HepG2 (cell line): ENCODE measurements around the gene SLC45A1. TPM values are rescaled to one million over a fixed set of nuclear protein-coding genes. Genes with fewer than 3 reads are reported as not detected.

Source experiments
- ASH2L ChIP-seq: fragments of 300-600, 200-600 bp; sonication (generic); IDR thresholded peaks from 2 replicates; pipeline ENCODE4 v1.7.0; 2017; ENCODE audit warnings: low read depth, mild to moderate bottlenecking, moderate library complexity, mixed read lengths, low read length; ENCODE audit not compliant: insufficient read length
- BRCA1 ChIP-seq: sonication (generic); formaldehyde crosslinking; IDR thresholded peaks from 2 replicates; pipeline ENCODE4 v1.4.0; 2020; ENCODE audit warnings: missing genetic modification reagents
- CEBPG ChIP-seq: IDR thresholded peaks from 2 replicates; pipeline ENCODE4 v1.6.1; 2016
- CHCHD3 ChIP-seq: sonication (generic); formaldehyde crosslinking; IDR thresholded peaks from 2 replicates; pipeline ENCODE4 v1.8.0; 2022; ENCODE audit warnings: mild to moderate bottlenecking, missing genetic modification reagents, moderate library complexity
- DNMT3B ChIP-seq: conservative IDR thresholded peaks from 2 replicates; pipeline ENCODE4 v1.6.1; 2016; ENCODE audit warnings: missing biosample characterization, control low read depth
- HDAC2 ChIP-seq: sonication (generic); formaldehyde crosslinking; IDR thresholded peaks from 2 replicates; pipeline ENCODE4 v1.4.0; 2020; ENCODE audit warnings: missing genetic modification reagents
- HNF4G ChIP-seq, 2 experiments: sonication (generic) in 1 of 2; formaldehyde crosslinking in 1 of 2; IDR thresholded peaks; 2 replicates each; pipeline versions ENCODE4 v1.4.0 to v1.6.1; 2011 to 2020; ENCODE audit warnings: borderline replicate concordance in 2 of 2, low read depth in 2 of 2, mild to moderate bottlenecking in 2 of 2, low read length in 1 of 2, missing genetic modification reagents in 1 of 2, moderate library complexity in 1 of 2
- HOXA3 ChIP-seq: sonication (generic); formaldehyde crosslinking; IDR thresholded peaks from 2 replicates; pipeline ENCODE4 v1.5.0; 2020; ENCODE audit warnings: missing genetic modification reagents
- IRX3 ChIP-seq: sonication (generic); formaldehyde crosslinking; IDR thresholded peaks from 2 replicates; pipeline ENCODE4 v1.8.1; 2023; ENCODE audit warnings: mild to moderate bottlenecking, low read depth, missing genetic modification reagents, borderline replicate concordance
- KAT2B ChIP-seq: fragments of 150-350 bp; IDR thresholded peaks from 2 replicates; pipeline ENCODE4 v1.6.1; 2014; ENCODE audit warnings: low read depth, low read length, borderline replicate concordance
- KLF13 ChIP-seq: sonication (generic); formaldehyde crosslinking; IDR thresholded peaks from 2 replicates; pipeline ENCODE4 v1.4.0; 2020; ENCODE audit warnings: mild to moderate bottlenecking, missing genetic modification reagents
- KLF15 ChIP-seq: sonication (generic); formaldehyde crosslinking; IDR thresholded peaks from 2 replicates; pipeline ENCODE4 v1.8.1; 2023; ENCODE audit warnings: borderline replicate concordance, mild to moderate bottlenecking, inconsistent platforms, missing genetic modification reagents, mixed read lengths
- PITX1 ChIP-seq: sonication (generic); formaldehyde crosslinking; IDR thresholded peaks from 2 replicates; pipeline ENCODE4 v1.5.1; 2020; ENCODE audit warnings: mild to moderate bottlenecking, missing genetic modification reagents
- REL ChIP-seq: sonication (generic); formaldehyde crosslinking; conservative IDR thresholded peaks from 2 replicates; pipeline ENCODE4 v1.8.0; 2022; ENCODE audit warnings: mild to moderate bottlenecking, missing genetic modification reagents, moderate library complexity
- RXRB ChIP-seq: IDR thresholded peaks from 2 replicates; pipeline ENCODE4 v1.6.1; 2016; ENCODE audit warnings: borderline replicate concordance, missing genetic modification reagents, missing compliant biosample characterization
- SETDB1 ChIP-seq: sonication (generic); formaldehyde crosslinking; IDR thresholded peaks from 2 replicates; pipeline ENCODE4 v1.5.1; 2020; ENCODE audit warnings: missing genetic modification reagents, mild to moderate bottlenecking, borderline replicate concordance
- SIN3A ChIP-seq: IDR thresholded peaks from 2 replicates; pipeline ENCODE4 v1.6.1; 2011; ENCODE audit warnings: low read depth, mild to moderate bottlenecking, control low read depth, low read length, borderline replicate concordance
- SP1 ChIP-seq, 2 experiments: fragments of 450-650 bp in 1 of 2; sonication (generic) in 1 of 2; formaldehyde crosslinking in 1 of 2; IDR thresholded peaks; 2 replicates each; pipeline versions ENCODE4 v1.4.0 to v1.6.1; 2016 to 2020; ENCODE audit warnings: missing genetic modification reagents in 1 of 2
- STAG1 ChIP-seq: sonication (generic); formaldehyde crosslinking; IDR thresholded peaks from 2 replicates; pipeline ENCODE4 v1.4.0; 2020; ENCODE audit warnings: missing genetic modification reagents
- STAT5B ChIP-seq: sonication (generic); formaldehyde crosslinking; IDR thresholded peaks from 2 replicates; pipeline ENCODE4 v1.4.0; 2020; ENCODE audit warnings: missing genetic modification reagents
- ZEB1 ChIP-seq: IDR thresholded peaks from 2 replicates; pipeline ENCODE4 v1.6.1; 2012; ENCODE audit warnings: mild to moderate bottlenecking, low read depth, inconsistent platforms; ENCODE audit not compliant: insufficient replicate concordance
- ZFP36L2 ChIP-seq: sonication (generic); formaldehyde crosslinking; IDR thresholded peaks from 2 replicates; pipeline ENCODE4 v1.4.0; 2020; ENCODE audit warnings: missing genetic modification reagents
- ZNF205 ChIP-seq: IDR thresholded peaks from 2 replicates; pipeline ENCODE4 v1.6.1; 2018; ENCODE audit warnings: missing biosample characterization, missing genetic modification reagents
- ZNF263 ChIP-seq: sonication (generic); formaldehyde crosslinking; IDR thresholded peaks from 2 replicates; pipeline ENCODE4 v1.4.0; 2020; ENCODE audit warnings: missing genetic modification reagents
- ZNF547 ChIP-seq: sonication (generic); formaldehyde crosslinking; IDR thresholded peaks from 2 replicates; pipeline ENCODE4 v1.5.1; 2020; ENCODE audit warnings: mild to moderate bottlenecking, missing genetic modification reagents
- ZNF549 ChIP-seq: sonication (generic); formaldehyde crosslinking; IDR thresholded peaks from 2 replicates; pipeline ENCODE4 v1.5.0; 2020; ENCODE audit warnings: missing genetic modification reagents
- ZNF589 ChIP-seq: sonication (generic); formaldehyde crosslinking; conservative IDR thresholded peaks from 2 replicates; pipeline ENCODE4 v1.8.0; 2022; ENCODE audit warnings: mild to moderate bottlenecking, moderate library complexity, missing genetic modification reagents
- ZNF740 ChIP-seq: sonication (generic); formaldehyde crosslinking; IDR thresholded peaks from 2 replicates; pipeline ENCODE4 v1.4.0; 2020; ENCODE audit warnings: missing genetic modification reagents
- ZNF768 ChIP-seq: sonication (generic); formaldehyde crosslinking; IDR thresholded peaks from 2 replicates; pipeline ENCODE4 v1.4.0; 2020; ENCODE audit warnings: missing genetic modification reagents
- polyA plus RNA-seq, 8 experiments: library from polyadenylated mRNA; depleted of rRNA in 3 of 8; stranded (reverse) in 7 of 8; unstranded in 1 of 8; fragments of >200 nt; fragmentation: Illumina TruSeq in 4 of 8; extraction: Trizol in 4 of 8; gene quantifications; 2 replicates each; pipeline versions ENCODE4 v1.2.1 to v1.2.3, GENCODE V29; 2011 to 2016; ENCODE audit warnings: low read depth in 4 of 8, missing spikeins in 1 of 8, mixed read lengths in 1 of 8; ENCODE audit not compliant: insufficient read depth in 1 of 8
- total RNA-seq, 5 experiments: library from RNA; depleted of rRNA; stranded (reverse); fragments of >200 nt; fragmentation: Illumina TruSeq; extraction: Trizol; gene quantifications; 2 replicates each; pipeline ENCODE4 v1.2.3, GENCODE V29; 2016; ENCODE audit warnings: low read depth in 1 of 5
- TF ChIP-seq, protein P1 (sequence below): sonication (generic); formaldehyde crosslinking; IDR thresholded peaks from 2 replicates; pipeline ENCODE4 v1.5.0; 2020; ENCODE audit warnings: mild to moderate bottlenecking, missing genetic modification reagents

The SLC45A1 gene
- total and polyA plus RNA-seq, 2 of the 13 experiments (the other 11 are each of a cell fraction or from before 2014, with no cell fraction given), result not detected

GRCh38 chr1:8315573-8316475 is 2.1 kb upstream of the SLC45A1 start (continued):
- no peak; the same call in 1 of the 2 replicates for TF ChIP-seq ZNF263 (CRISPR knock-in tag)
- 0 out of 2 replicates have a peak, but pooled peaks have one; percentile 57 for TF ChIP-seq SETDB1 (CRISPR knock-in tag)
- peak; percentile 40; the same call in 1 of the 2 replicates for TF ChIP-seq HDAC2 (CRISPR knock-in tag)
- no peak for TF ChIP-seq KLF13 (CRISPR knock-in tag)
- no peak for TF ChIP-seq ZNF547 (CRISPR knock-in tag)
- peak; percentile 23; the same call in 1 of the 2 replicates for TF ChIP-seq ZNF205 (CRISPR knock-in tag)
- TF ChIP-seq ZNF549 (CRISPR knock-in tag), result peak; percentile 89; the same call in 1 of the 2 replicates
- 0 out of 2 replicates have a peak, but pooled peaks have one; percentile 37 for TF ChIP-seq RXRB (CRISPR knock-in tag)
- no peak for TF ChIP-seq KLF15 (CRISPR knock-in tag)
- no peak for TF ChIP-seq ASH2L
- no peak for TF ChIP-seq STAT5B
- no peak for TF ChIP-seq BRCA1 (CRISPR knock-in tag)
- TF ChIP-seq HOXA3, result peak; percentile 53; the same call in 1 of the 2 replicates
- peak; percentile 46; the same call in 1 of the 2 replicates for TF ChIP-seq PITX1 (CRISPR knock-in tag)
- no peak for TF ChIP-seq REL
- TF ChIP-seq IRX3 (CRISPR knock-in tag), result no peak
- no peak for TF ChIP-seq KAT2B
- no peak for TF ChIP-seq ZNF768
- TF ChIP-seq CHCHD3 (CRISPR knock-in tag), result no peak
- no peak for TF ChIP-seq SIN3A
- no peak for TF ChIP-seq SP1 (IDR thresholded peaks at IDR 0.05)
- peak; percentile 36; the same call in 1 of the 2 replicates for TF ChIP-seq SP1 (CRISPR knock-in tag; IDR thresholded peaks at IDR 0.05)
- TF ChIP-seq, protein P1, sequence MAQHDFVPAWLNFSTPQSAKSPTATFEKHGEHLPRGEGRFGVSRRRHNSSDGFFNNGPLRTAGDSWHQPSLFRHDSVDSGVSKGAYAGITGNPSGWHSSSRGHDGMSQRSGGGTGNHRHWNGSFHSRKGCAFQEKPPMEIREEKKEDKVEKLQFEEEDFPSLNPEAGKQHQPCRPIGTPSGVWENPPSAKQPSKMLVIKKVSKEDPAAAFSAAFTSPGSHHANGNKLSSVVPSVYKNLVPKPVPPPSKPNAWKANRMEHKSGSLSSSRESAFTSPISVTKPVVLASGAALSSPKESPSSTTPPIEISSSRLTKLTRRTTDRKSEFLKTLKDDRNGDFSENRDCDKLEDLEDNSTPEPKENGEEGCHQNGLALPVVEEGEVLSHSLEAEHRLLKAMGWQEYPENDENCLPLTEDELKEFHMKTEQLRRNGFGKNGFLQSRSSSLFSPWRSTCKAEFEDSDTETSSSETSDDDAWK (CRISPR knock-in tag), result no peak
- peak; percentile 44 for TF ChIP-seq STAG1 (CRISPR knock-in tag)
- TF ChIP-seq HNF4G (IDR thresholded peaks at IDR 0.05; ENCODE audit: borderline replicate concordance, low read depth, low read length), result peak; percentile 62
- no peak for TF ChIP-seq HNF4G (CRISPR knock-in tag; IDR thresholded peaks at IDR 0.05; ENCODE audit: borderline replicate concordance, low read depth)
- no peak for TF ChIP-seq DNMT3B
- TF ChIP-seq ZNF740, result 0 out of 2 replicates have a peak, but pooled peaks have one; percentile 68
- TF ChIP-seq ZNF589 (CRISPR knock-in tag), result no peak
- TF ChIP-seq ZFP36L2 (CRISPR knock-in tag), result no peak
- peak; percentile 60 for TF ChIP-seq CEBPG (CRISPR knock-in tag)
- TF ChIP-seq ZEB1, result peak; percentile 32
